Nephron progenitor cell (in vitro differentiated cells): ENCODE results near the gene ATP8B1.

Experiments used
- DNase-seq: peaks from one replicate; pipeline ENCODE4 v3.0.0; 2021
- H3K27ac Mint-ChIP-seq: 2 replicates; pipeline ENCODE4 v1.8.0; 2021; ENCODE audit warnings: mild to moderate bottlenecking, moderate library complexity, mixed read lengths
- H3K27me3 Mint-ChIP-seq: 2 replicates; pipeline ENCODE4 v1.8.0; 2021; ENCODE audit warnings: mild to moderate bottlenecking, low read depth, mixed read lengths; ENCODE audit not compliant: poor library complexity
- H3K36me3 Mint-ChIP-seq: 2 replicates; pipeline ENCODE4 v1.8.0; 2021; ENCODE audit warnings: low read depth, mixed read lengths
- H3K4me1 Mint-ChIP-seq: 2 replicates; pipeline ENCODE4 v1.8.0; 2021; ENCODE audit warnings: mixed read lengths
- H3K4me3 Mint-ChIP-seq: 2 replicates; pipeline ENCODE4 v1.8.0; 2021; ENCODE audit warnings: mild to moderate bottlenecking, moderate library complexity, mixed read lengths
- H3K9me3 Mint-ChIP-seq: 2 replicates; pipeline ENCODE4 v1.8.0; 2021; ENCODE audit warnings: mild to moderate bottlenecking, moderate library complexity, mixed read lengths
- CTCF ChIP-seq: fragments of 200-600 bp; sonication (generic); IDR thresholded peaks from 2 replicates; pipeline ENCODE4 v1.5.0; 2021; ENCODE audit warnings: antibody characterized with exemption

Gene ATP8B1

DNA sequence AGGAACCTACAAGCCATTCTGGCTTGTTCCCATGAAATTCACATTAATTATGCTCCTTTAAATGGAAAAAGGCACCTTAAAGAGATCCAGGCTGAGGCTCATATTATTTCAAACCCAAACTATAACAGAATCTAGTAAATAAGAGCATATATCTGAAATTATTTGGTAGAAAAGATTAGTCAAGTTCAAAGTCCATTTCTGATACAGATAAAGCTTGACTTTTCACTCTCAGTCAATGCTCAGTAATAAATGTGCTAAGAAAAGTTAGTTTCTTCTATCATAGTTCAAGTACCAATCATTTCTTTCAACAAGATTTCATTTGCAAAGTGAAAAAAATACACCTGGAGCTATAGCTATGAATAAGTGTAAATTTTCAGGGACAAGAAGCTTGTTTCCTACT, 119.6 kb downstream of the ATP8B1 start:
- Mint-ChIP-seq H3K36me3 (peaks cover 6% of the 10 kb centered on the region), H3K27ac (no peak overlapping the region), H3K4me3 (no peak overlapping the region), H3K4me1 (no peaks in the 10 kb centered on the region), H3K27me3 (peaks cover 3% of the 10 kb centered on the region), H3K9me3 (peaks cover 3% of the 10 kb centered on the region)
- TF ChIP-seq CTCF, result no peak
- DNase-seq, result no peak

DNA sequence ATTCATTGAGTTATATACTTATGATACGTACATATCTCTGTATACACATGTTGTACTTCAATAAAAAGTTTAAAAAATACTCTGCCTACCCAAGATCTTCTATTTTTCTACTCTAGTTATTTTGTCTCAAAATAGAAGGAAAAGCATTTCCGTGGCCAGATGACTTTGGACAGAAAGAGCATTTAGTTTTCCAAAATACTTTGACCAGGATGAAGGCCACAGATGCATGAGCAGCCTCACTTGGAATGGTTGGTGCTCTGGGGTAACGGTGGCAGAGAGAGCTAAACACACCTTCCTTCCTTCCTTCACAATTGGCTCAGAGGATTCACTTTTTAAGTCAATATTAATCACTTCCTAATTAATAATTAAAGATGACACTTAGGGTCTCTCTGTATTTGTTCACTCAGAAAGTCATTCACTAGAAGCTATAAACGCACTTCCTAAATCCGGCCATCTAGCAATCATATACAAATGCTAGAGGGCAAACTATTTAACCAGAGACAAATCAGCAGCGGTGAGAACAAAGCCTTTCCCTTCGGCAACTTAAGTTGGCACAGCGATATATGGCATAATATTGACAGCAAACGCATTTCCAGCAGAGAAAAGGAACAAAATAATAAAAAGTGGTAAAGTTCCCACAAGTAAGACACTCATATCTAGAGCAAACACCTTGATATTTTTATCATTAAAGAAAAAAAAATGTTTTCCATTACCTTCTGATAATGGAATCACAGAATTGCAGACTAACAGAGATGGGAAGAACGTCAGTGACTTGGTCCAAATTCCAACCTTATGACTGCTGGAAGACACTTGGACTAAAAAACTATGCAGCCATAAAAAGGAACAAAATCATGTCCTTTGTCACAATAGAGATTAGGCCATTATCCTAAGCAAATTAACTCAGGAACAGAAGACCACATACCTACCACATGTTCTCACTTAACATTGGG, 125.6 kb downstream of the ATP8B1 start:
- peaks cover 3% of the 10 kb centered on the region for H3K27me3 Mint-ChIP-seq
- no peak for DNase-seq
- H3K4me3 Mint-ChIP-seq, result no peak overlapping the region
- H3K27ac Mint-ChIP-seq, result no peak overlapping the region
- no peak for TF ChIP-seq CTCF
- no peaks in the 10 kb centered on the region for H3K36me3 Mint-ChIP-seq
- peaks cover 8% of the 10 kb centered on the region for H3K9me3 Mint-ChIP-seq
- no peaks in the 10 kb centered on the region for H3K4me1 Mint-ChIP-seq

- no peak overlapping the region for H3K27ac Mint-ChIP-seq
- H3K4me1 Mint-ChIP-seq, result no peaks in the 10 kb centered on the region
- peaks cover 3% of the 10 kb centered on the region for H3K27me3 Mint-ChIP-seq
- H3K36me3 Mint-ChIP-seq, result peaks cover 5% of the 10 kb centered on the region
- no peak overlapping the region for H3K4me3 Mint-ChIP-seq
- no peak for DNase-seq
- no peak for TF ChIP-seq CTCF
- peaks cover 17% of the 10 kb centered on the region for H3K9me3 Mint-ChIP-seq
Measured at GRCh38 chr18:57674891-57675290, 128.2 kb downstream of the ATP8B1 start.

GRCh38 chr18:57670046-57670445, 133.1 kb downstream of the ATP8B1 start:
- peaks cover 5% of the 10 kb centered on the region for H3K36me3 Mint-ChIP-seq
- no peak overlapping the region for H3K27ac Mint-ChIP-seq
- no peak overlapping the region for H3K4me3 Mint-ChIP-seq
- no peak for TF ChIP-seq CTCF
- DNase-seq, result no peak
- H3K4me1 Mint-ChIP-seq, result peaks cover 5% of the 10 kb centered on the region
- peaks cover 19% of the 10 kb centered on the region for H3K9me3 Mint-ChIP-seq
- H3K27me3 Mint-ChIP-seq, result peaks cover 3% of the 10 kb centered on the region

DNA sequence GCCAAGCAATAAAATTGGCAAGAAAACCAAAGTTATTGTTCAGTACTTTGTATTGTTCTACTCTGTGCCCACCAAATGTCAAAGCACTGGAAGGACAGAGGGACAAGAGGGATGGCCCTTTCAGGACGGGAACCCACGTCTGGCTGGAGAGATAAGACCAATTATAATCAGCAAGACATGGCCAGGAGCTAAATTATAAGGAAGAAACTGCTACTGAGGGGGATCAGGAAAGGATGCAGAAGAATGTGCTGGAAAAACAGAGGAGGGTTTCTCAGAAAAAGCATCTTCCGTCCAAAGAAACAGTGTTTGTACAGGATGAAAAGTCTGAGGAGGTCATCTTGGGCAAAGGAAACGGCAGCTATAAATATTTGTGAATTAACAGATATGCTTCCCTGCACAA, 135.1 kb downstream of the ATP8B1 start:
- Mint-ChIP-seq H3K36me3 (peaks cover 5% of the 10 kb centered on the region), H3K9me3 (peaks cover 15% of the 10 kb centered on the region), H3K27me3 (peaks cover 3% of the 10 kb centered on the region), H3K27ac (no peak overlapping the region), H3K4me3 (no peak overlapping the region), H3K4me1 (peaks cover 5% of the 10 kb centered on the region)
- DNase-seq, result no peak
- TF ChIP-seq CTCF, result no peak
